H1 (cell line): ENCODE data around the gene IL2RA. TPM values are rescaled to one million over a fixed set of nuclear protein-coding genes. Genes with fewer than 3 reads are reported as not detected.

Experiments used
- CTCF ChIP-seq, 3 experiments: IDR thresholded peaks; 1 replicate in 2 of 3; 2 replicates in 1 of 3; pipeline versions ENCODE4 v1.5.1 to v1.6.1; 2011; ENCODE audit warnings: low read length in 3 of 3, mild to moderate bottlenecking in 3 of 3, inconsistent platforms in 2 of 3, low read depth in 1 of 3, moderate library complexity in 1 of 3; ENCODE audit not compliant: insufficient read depth in 1 of 3; ENCODE audit errors: control extremely low read depth in 1 of 3
- polyA plus RNA-seq, 7 experiments: library from polyadenylated mRNA; depleted of rRNA in 3 of 7; stranded (reverse) in 5 of 7; unstranded in 2 of 7; fragments of >200 nt in 5 of 7; fragments of 200-250 nt in 2 of 7; gene quantifications; 1 replicate in 5 of 7; 2 replicates in 1 of 7; 4 replicates in 1 of 7; pipeline versions ENCODE4 v1.2.1 to v1.2.3, GENCODE V29; 2011 to 2013; ENCODE audit warnings: missing spikeins in 2 of 7, mixed read lengths in 2 of 7
- total RNA-seq: library from RNA; stranded (reverse); fragmentation: NEBNext Ultra II Directional; extraction: Animal tissue kit (Norgen Biotek cat#: 25700); gene quantifications from 2 replicates; pipeline ENCODE4 v1.2.1, GENCODE V29; 2021

Gene IL2RA
- total and polyA plus RNA-seq, 2 of the 8 experiments (the other 6 are each of a cell fraction or from before 2014, with no cell fraction given), result not detected

- TF ChIP-seq CTCF (IDR thresholded peaks at IDR 0.05; ENCODE audit: control extremely low read depth in 1 of 3, insufficient read depth in 1 of 3, low read depth in 1 of 3, low read length in 3 of 3), result no peak
These were observed 25.3 kb downstream of the IL2RA start (continued) for GRCh38 chr10:6036861-6037321.
